Liver (tissue), 9 donors: Measurements from ENCODE around the gene UBASH3A. TPM values are rescaled to one million over a fixed set of nuclear protein-coding genes. Genes with fewer than 3 reads are reported as not detected.

Experiments used
- DNase-seq: peaks from one replicate; pipeline ENCODE4 v3.0.0-alpha.2; 2017; ENCODE audit warnings: low spot score
- H3K27ac ChIP-seq, 2 donors: one replicate each; pipeline ENCODE4 v1.7.0; 2013; ENCODE audit warnings: inconsistent platforms in 2 of 2, low read length in 2 of 2, control low read depth in 1 of 2, low read depth in 1 of 2, mild to moderate bottlenecking in 1 of 2
- H3K27me3 ChIP-seq, 4 donors: one replicate each; pipeline versions ENCODE4 v1.6.1 to v1.7.0; 2013; ENCODE audit warnings: low read length in 3 of 4, inconsistent platforms in 1 of 4, mild to moderate bottlenecking in 1 of 4, moderate library complexity in 1 of 4; ENCODE audit not compliant: control insufficient read depth in 4 of 4, insufficient read depth in 4 of 4
- H3K36me3 ChIP-seq, 4 donors: one replicate each; pipeline versions ENCODE4 v1.6.1 to v1.7.0; 2013; ENCODE audit warnings: low read length in 3 of 4, mild to moderate bottlenecking in 3 of 4, low read depth in 1 of 4, moderate library complexity in 1 of 4; ENCODE audit not compliant: control insufficient read depth in 4 of 4, insufficient read depth in 3 of 4
- H3K4me1 ChIP-seq, 4 donors: one replicate each; pipeline versions ENCODE4 v1.6.1 to v1.7.0; 2013; ENCODE audit warnings: low read length in 3 of 4, mild to moderate bottlenecking in 3 of 4, moderate library complexity in 1 of 4; ENCODE audit not compliant: control insufficient read depth in 4 of 4, insufficient read depth in 4 of 4
- H3K4me3 ChIP-seq, 3 donors: one replicate each; pipeline versions ENCODE4 v1.6.1 to v1.7.0; 2013; ENCODE audit warnings: low read length in 3 of 3, control low read depth in 1 of 3, low read depth in 1 of 3, mild to moderate bottlenecking in 1 of 3
- H3K9ac ChIP-seq, 2 donors: one replicate each; pipeline ENCODE4 v1.7.0; 2013; ENCODE audit warnings: low read length in 2 of 2, mild to moderate bottlenecking in 2 of 2, moderate library complexity in 2 of 2, control low read depth in 1 of 2, low read depth in 1 of 2
- H3K9me3 ChIP-seq, 4 donors: one replicate each; pipeline versions ENCODE4 v1.6.1 to v1.7.0; 2013; ENCODE audit warnings: low read length in 3 of 4; ENCODE audit not compliant: control insufficient read depth in 4 of 4
- EGR1 ChIP-seq, 2 donors: IDR thresholded peaks; 2 replicates each; pipeline ENCODE4 v1.6.1; 2016 to 2018; ENCODE audit warnings: antibody characterized with exemption in 2 of 2, low read depth in 2 of 2
- FOXA1 ChIP-seq: IDR thresholded peaks from 2 replicates; pipeline ENCODE4 v1.6.1; 2016; ENCODE audit warnings: antibody characterized with exemption
- HNF4A ChIP-seq, 2 donors: conservative IDR thresholded peaks; 2 replicates each; pipeline ENCODE4 v1.6.1; 2016; ENCODE audit warnings: antibody characterized with exemption in 2 of 2, mild to moderate bottlenecking in 2 of 2
- JUND ChIP-seq, 2 donors: IDR thresholded peaks; 2 replicates each; pipeline ENCODE4 v1.6.1; 2016; ENCODE audit warnings: antibody characterized with exemption in 2 of 2
- NR2F2 ChIP-seq: IDR thresholded peaks from 2 replicates; pipeline ENCODE4 v1.6.1; 2016; ENCODE audit warnings: antibody characterized with exemption
- RAD21 ChIP-seq, 2 donors: IDR thresholded peaks; 2 replicates each; pipeline ENCODE4 v1.6.1; 2016; ENCODE audit warnings: antibody characterized with exemption in 2 of 2, mild to moderate bottlenecking in 2 of 2
- RXRA ChIP-seq, 2 donors: IDR thresholded peaks; 2 replicates each; pipeline ENCODE4 v1.6.1; 2017 to 2018; ENCODE audit warnings: antibody characterized with exemption in 2 of 2, mild to moderate bottlenecking in 1 of 2
- SP1 ChIP-seq: IDR thresholded peaks from 2 replicates; pipeline ENCODE4 v1.6.1; 2018; ENCODE audit warnings: antibody characterized with exemption, mild to moderate bottlenecking
- TAF1 ChIP-seq: conservative IDR thresholded peaks from 2 replicates; pipeline ENCODE4 v1.6.1; 2016; ENCODE audit warnings: antibody characterized with exemption, mild to moderate bottlenecking
- YY1 ChIP-seq: IDR thresholded peaks from 2 replicates; pipeline ENCODE4 v1.6.1; 2016; ENCODE audit warnings: antibody characterized with exemption, mild to moderate bottlenecking
- WGBS: extraction: QIAGEN DNeasy Blood & Tissue Kit; methylation state at CpG from one replicate; pipeline ENCODE4 v1.1.7; 2013; 5-methylcytosine and 5-hydroxymethylcytosine counted together
- polyA plus RNA-seq, 2 donors: library from polyadenylated mRNA; stranded (reverse) in 1 of 2; unstranded in 1 of 2; fragments of 200-250 nt in 1 of 2; fragments of >200 nt in 1 of 2; fragmentation: Nextera tagmentation in 1 of 2; extraction: Ambion mirVana in 1 of 2; gene quantifications; one replicate each; pipeline versions ENCODE4 v1.2.1 to v1.2.3, GENCODE V29; 2013 to 2015
- total RNA-seq, 2 donors: library from RNA; depleted of rRNA; stranded (reverse); fragments of >200 nt; gene quantifications; one replicate each; pipeline ENCODE4 v1.2.3, GENCODE V29; 2014
- TF ChIP-seq, protein P1 (sequence below): fragments of 150-350 bp; IDR thresholded peaks from 2 replicates; pipeline ENCODE4 v1.5.1; 2017; ENCODE audit warnings: improper control_type of control experiment, low read depth, low read length; ENCODE audit not compliant: missing input control
- TF ChIP-seq, protein P2 (sequence below): IDR thresholded peaks from 2 replicates; pipeline ENCODE4 v1.6.1; 2016; ENCODE audit warnings: antibody characterized with exemption
- TF ChIP-seq, protein P3 (sequence below): IDR thresholded peaks from 2 replicates; pipeline ENCODE4 v1.6.1; 2016; ENCODE audit warnings: antibody characterized with exemption, mild to moderate bottlenecking
- TF ChIP-seq, protein P4 (sequence below): IDR thresholded peaks from 2 replicates; pipeline ENCODE4 v1.6.1; 2016; ENCODE audit warnings: antibody characterized with exemption
- donor health status: healthy.
- donor health status: healthy.
- donor health status: healthy.
- donor health status: healthy.
- donor health status: healthy.

Gene UBASH3A
- total and polyA plus RNA-seq, 4 donors: 0.10 to 0.75 (median 0.45) TPM

DNA sequence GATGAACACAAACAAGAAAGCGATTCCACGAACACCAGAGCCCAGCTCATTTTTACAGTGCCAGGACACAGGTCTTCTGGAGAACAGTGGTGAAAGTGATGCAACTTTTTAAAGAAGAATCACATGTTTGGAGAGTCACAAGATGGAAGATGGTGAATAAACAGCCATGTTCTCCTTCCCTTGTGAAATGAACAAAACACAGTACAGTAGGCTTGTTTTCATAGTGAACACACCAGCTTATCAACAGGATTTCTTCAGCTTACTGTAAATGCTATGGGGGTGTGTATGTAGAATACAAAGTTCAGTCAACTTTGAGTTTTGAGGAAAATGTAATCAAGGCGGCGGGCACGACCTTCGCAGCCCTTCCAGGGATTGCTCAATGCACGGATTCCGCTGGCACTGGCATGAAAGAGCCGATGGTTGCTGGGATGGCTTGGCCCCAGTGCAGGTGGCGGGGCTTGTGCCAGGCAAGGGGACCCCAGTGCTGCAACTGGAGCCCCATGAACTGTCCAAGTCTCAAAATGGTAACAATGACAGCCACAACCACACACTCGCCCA is 17.6 kb upstream of the UBASH3A start (continued):
- TF ChIP-seq, protein P1, sequence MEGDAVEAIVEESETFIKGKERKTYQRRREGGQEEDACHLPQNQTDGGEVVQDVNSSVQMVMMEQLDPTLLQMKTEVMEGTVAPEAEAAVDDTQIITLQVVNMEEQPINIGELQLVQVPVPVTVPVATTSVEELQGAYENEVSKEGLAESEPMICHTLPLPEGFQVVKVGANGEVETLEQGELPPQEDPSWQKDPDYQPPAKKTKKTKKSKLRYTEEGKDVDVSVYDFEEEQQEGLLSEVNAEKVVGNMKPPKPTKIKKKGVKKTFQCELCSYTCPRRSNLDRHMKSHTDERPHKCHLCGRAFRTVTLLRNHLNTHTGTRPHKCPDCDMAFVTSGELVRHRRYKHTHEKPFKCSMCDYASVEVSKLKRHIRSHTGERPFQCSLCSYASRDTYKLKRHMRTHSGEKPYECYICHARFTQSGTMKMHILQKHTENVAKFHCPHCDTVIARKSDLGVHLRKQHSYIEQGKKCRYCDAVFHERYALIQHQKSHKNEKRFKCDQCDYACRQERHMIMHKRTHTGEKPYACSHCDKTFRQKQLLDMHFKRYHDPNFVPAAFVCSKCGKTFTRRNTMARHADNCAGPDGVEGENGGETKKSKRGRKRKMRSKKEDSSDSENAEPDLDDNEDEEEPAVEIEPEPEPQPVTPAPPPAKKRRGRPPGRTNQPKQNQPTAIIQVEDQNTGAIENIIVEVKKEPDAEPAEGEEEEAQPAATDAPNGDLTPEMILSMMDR: no peak
- TF ChIP-seq TAF1 (no peak), FOXA1 (peak; percentile 28), RAD21 (IDR thresholded peaks at IDR 0.05) (peak in 1 of 2 donors; percentile 5), EGR1 (IDR thresholded peaks at IDR 0.05; ENCODE audit: low read depth in 2 of 2) (no peak)

DNA sequence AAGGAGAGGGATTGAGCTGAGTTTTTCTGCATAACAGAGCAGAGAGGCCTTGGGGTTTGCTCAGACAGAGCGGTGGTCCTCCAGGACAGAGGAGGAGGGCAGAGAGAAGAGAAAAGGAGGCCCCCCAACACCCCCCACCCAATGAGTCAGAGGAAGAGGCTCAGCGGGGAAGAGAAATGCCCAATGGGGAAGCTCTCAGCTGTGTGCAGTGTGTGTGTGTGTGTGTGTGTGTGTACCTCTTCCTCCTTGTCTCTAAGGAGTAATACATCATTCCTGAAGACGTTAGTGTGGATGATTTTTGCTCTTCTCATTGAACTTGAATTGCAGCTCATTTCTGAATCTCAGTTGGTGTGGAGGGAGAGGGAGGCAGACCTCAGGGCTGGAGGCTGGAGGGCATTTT is 16.5 kb upstream of the UBASH3A start:
- Histone ChIP-seq H3K4me3 (no peak overlapping the region), H3K27me3 (peaks cover 0 to under 1% (median 0%) of the 10 kb centered on the region in 4 donors), H3K9me3 (peaks cover 0 to 1% (median 0%) of the 10 kb centered on the region in 4 donors), H3K27ac (no peak overlapping the region), H3K36me3 (no peaks in the 10 kb centered on the region), H3K4me1 (peaks cover 0 to 12% (median 10%) of the 10 kb centered on the region in 4 donors), H3K9ac (no peak overlapping the region)
- WGBS: 72% methylated on average over 3 of the region's 3 CpGs
- TF ChIP-seq, protein P2, sequence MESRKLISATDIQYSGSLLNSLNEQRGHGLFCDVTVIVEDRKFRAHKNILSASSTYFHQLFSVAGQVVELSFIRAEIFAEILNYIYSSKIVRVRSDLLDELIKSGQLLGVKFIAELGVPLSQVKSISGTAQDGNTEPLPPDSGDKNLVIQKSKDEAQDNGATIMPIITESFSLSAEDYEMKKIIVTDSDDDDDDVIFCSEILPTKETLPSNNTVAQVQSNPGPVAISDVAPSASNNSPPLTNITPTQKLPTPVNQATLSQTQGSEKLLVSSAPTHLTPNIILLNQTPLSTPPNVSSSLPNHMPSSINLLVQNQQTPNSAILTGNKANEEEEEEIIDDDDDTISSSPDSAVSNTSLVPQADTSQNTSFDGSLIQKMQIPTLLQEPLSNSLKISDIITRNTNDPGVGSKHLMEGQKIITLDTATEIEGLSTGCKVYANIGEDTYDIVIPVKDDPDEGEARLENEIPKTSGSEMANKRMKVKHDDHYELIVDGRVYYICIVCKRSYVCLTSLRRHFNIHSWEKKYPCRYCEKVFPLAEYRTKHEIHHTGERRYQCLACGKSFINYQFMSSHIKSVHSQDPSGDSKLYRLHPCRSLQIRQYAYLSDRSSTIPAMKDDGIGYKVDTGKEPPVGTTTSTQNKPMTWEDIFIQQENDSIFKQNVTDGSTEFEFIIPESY: no peak
- no peak for TF ChIP-seq JUND (IDR thresholded peaks at IDR 0.05)
- no peak for TF ChIP-seq HNF4A (conservative IDR thresholded peaks at IDR 0.05)
- TF ChIP-seq, protein P3, sequence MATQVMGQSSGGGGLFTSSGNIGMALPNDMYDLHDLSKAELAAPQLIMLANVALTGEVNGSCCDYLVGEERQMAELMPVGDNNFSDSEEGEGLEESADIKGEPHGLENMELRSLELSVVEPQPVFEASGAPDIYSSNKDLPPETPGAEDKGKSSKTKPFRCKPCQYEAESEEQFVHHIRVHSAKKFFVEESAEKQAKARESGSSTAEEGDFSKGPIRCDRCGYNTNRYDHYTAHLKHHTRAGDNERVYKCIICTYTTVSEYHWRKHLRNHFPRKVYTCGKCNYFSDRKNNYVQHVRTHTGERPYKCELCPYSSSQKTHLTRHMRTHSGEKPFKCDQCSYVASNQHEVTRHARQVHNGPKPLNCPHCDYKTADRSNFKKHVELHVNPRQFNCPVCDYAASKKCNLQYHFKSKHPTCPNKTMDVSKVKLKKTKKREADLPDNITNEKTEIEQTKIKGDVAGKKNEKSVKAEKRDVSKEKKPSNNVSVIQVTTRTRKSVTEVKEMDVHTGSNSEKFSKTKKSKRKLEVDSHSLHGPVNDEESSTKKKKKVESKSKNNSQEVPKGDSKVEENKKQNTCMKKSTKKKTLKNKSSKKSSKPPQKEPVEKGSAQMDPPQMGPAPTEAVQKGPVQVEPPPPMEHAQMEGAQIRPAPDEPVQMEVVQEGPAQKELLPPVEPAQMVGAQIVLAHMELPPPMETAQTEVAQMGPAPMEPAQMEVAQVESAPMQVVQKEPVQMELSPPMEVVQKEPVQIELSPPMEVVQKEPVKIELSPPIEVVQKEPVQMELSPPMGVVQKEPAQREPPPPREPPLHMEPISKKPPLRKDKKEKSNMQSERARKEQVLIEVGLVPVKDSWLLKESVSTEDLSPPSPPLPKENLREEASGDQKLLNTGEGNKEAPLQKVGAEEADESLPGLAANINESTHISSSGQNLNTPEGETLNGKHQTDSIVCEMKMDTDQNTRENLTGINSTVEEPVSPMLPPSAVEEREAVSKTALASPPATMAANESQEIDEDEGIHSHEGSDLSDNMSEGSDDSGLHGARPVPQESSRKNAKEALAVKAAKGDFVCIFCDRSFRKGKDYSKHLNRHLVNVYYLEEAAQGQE: no peak
- TF ChIP-seq SP1: no peak
- TF ChIP-seq RXRA (IDR thresholded peaks at IDR 0.05): no peak
- TF ChIP-seq, protein P1: no peak
- no peak for TF ChIP-seq YY1
- TF ChIP-seq, protein P4, sequence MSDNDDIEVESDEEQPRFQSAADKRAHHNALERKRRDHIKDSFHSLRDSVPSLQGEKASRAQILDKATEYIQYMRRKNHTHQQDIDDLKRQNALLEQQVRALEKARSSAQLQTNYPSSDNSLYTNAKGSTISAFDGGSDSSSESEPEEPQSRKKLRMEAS: no peak
- TF ChIP-seq NR2F2: no peak
- no peak for DNase-seq
